ENCODE data around the gene ECHDC1.
A peak's percentile ranks its signal among the peaks of the same experiment; 100 is the strongest.
"Not testable (repeated sequence)": the region's sequence is repeated elsewhere in the genome, so short reads cannot be mapped to it uniquely, and the experiment has no call there.

The ECHDC1 gene

GRCh38 chr6:127341471-127342202, 1.8 kb downstream of the ECHDC1 start:
- DNase-seq: no peak

GRCh38 chr6:127340171-127340570, 3.2 kb downstream of the ECHDC1 start:
- DNase-seq: no peak

GRCh38 chr6:127338936-127339335, 4.5 kb downstream of the ECHDC1 start:
- no peak for DNase-seq

GRCh38 chr6:127332383-127332961, 10.9 kb downstream of the ECHDC1 start:
- no peak for DNase-seq

GRCh38 chr6:127331256-127331655, 12.2 kb downstream of the ECHDC1 start:
- not testable (repeated sequence) for DNase-seq

- no peak for DNase-seq
Measured at GRCh38 chr6:127328043-127328609, 15.3 kb downstream of the ECHDC1 start.

GRCh38 chr6:127319686-127320085, 23.7 kb downstream of the ECHDC1 start:
- DNase-seq: no peak

- DNase-seq: no peak
Measured at GRCh38 chr6:127317388-127318128, 25.9 kb downstream of the ECHDC1 start.

- DNase-seq: no peak
Measured at GRCh38 chr6:127305741-127306140, 37.7 kb downstream of the ECHDC1 start.

- no peak for DNase-seq
Measured at GRCh38 chr6:127303917-127304316, 39.5 kb downstream of the ECHDC1 start.

GRCh38 chr6:127302728-127303660, 40.4 kb downstream of the ECHDC1 start:
- DNase-seq: no peak

- no peak for DNase-seq
Measured at GRCh38 chr6:127301199-127301700, 42.2 kb downstream of the ECHDC1 start.

- DNase-seq: no peak
Measured at GRCh38 chr6:127300411-127300810, 43.0 kb downstream of the ECHDC1 start.

- DNase-seq: no peak
Measured at GRCh38 chr6:127299522-127300240, 43.7 kb downstream of the ECHDC1 start.

GRCh38 chr6:127298475-127298874, 44.9 kb downstream of the ECHDC1 start:
- no peak for DNase-seq

GRCh38 chr6:127297502-127298070, 45.8 kb downstream of the ECHDC1 start:
- DNase-seq: no peak

- no peak for DNase-seq
Measured at GRCh38 chr6:127291495-127291894, 51.9 kb downstream of the ECHDC1 start.

- DNase-seq: no peak
Measured at GRCh38 chr6:127290391-127291265, 52.8 kb downstream of the ECHDC1 start.

- peak; percentile 14 for DNase-seq
Measured at GRCh38 chr6:127289934-127290333, 53.5 kb downstream of the ECHDC1 start.

GRCh38 chr6:127288705-127289104, 54.7 kb downstream of the ECHDC1 start:
- DNase-seq: no peak

Measured in NCI-H1436 (cell line).